ENCODE results near the gene TBX18. TPM values are rescaled to one million over a fixed set of nuclear protein-coding genes. Genes with fewer than 3 reads are reported as not detected.

TBX18 gene
- total RNA-seq, 1 experiment from 2014 or later, result 11.8 TPM

DNA sequence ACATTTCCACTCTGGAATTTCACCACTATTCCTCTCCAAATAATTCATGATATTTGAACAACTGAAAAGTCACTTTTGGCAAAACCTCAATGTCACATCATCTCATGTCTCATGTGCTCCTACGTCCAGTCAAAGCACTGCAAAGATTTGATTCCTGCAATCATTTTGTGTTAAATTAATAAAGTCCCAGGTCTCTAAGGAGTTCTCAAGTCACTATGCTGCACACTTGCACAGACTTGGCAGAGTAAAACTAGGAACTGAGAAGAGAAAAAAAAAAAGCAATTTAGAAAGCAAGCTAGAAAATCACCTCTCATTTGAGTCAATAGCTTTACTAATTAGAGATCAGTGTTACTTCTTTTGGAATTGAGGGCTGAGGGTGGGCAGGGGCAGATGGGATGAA is 11.2 kb downstream of the TBX18 start:
- DNase-seq (ENCODE audit: extremely low read depth, low read depth), result no peak

DNA sequence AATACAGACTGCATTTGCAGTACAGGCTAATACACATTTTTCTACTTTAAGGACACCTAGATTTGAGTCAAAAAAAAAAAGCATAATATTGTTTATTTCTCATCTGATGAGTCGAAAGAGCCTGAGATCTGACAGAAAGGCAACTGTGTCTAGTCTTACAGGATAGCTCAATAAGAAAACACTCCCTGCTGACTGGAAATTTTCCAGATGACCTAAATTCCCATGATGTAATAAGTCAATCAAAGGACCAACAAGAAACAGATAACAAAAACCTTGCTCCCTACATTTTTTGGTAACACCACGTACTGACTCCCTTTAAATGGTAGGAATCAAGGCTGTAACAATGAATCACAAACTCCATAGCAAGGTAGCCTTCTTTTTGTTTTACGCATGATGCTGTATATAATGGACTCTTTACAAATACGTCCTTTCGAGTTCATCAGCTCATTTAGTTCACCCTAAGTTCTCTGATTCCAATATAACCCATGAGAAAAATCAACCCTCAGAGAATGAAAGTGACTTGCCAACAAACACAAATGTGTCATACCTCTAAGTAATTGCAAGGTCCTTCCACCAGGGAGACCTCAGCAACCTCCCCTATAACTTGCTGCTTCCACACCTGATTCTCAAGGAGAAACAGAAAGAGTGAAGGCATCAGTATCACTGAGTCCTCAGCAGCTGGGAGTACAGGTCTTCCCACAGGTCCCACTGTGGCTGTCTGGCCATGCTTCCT is 12.1 kb downstream of the TBX18 start:
- DNase-seq (ENCODE audit: extremely low read depth, low read depth), result no peak

DNA sequence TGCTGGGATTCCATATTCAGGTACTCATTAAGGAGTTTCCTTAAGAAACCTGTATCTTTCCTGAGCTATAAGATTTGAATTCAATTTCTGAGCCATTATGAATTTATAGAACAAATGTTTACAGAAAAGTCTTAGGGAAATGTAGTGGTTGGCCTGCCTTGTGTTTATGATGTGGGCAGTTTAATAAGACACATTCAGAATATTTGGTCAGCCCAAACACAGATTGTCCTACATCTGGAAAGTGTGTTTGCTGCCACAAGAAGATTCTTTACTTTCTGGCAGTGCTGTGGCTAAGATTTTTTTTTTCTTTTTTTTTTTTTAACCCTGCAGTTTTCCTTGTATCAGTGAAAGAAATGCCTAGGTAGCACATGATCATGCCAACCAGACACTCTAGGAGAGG is 15.2 kb downstream of the TBX18 start:
- DNase-seq (ENCODE audit: extremely low read depth, low read depth), result no peak

- DNase-seq (ENCODE audit: extremely low read depth, low read depth), result no peak
Measured at GRCh38 chr6:84748376-84748775, 16.0 kb downstream of the TBX18 start.

GRCh38 chr6:84743616-84744015 is 20.8 kb downstream of the TBX18 start:
- no peak for DNase-seq (ENCODE audit: extremely low read depth, low read depth)

DNA sequence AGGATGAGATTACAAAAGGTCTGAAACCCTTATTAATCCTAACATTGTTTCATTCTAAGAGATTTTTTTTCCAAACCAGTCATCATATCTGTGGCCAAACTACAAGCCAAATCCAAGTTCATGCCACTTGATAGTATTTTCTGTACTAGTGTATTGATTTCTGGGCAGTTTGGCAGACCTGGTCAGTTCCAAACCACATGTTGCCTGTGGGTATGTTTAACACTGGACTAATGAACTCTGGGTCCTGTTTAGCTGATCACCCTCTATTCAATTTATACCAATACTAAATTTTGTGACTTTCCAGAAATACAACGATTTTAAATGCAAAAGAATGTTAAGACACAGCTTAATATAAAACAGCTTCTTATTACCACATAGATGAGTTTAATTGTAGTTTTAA is 24.0 kb downstream of the TBX18 start:
- DNase-seq (ENCODE audit: extremely low read depth, low read depth), result no peak

GRCh38 chr6:84739866-84740208 is 24.6 kb downstream of the TBX18 start:
- DNase-seq (ENCODE audit: extremely low read depth, low read depth), result no peak

GRCh38 chr6:84738996-84739865 is 25.2 kb downstream of the TBX18 start:
- no peak for DNase-seq (ENCODE audit: extremely low read depth, low read depth)

- DNase-seq (ENCODE audit: extremely low read depth, low read depth), result no peak
Measured at GRCh38 chr6:84733889-84734288, 30.5 kb downstream of the TBX18 start.

- DNase-seq (ENCODE audit: extremely low read depth, low read depth), result no peak
Measured at GRCh38 chr6:84731901-84732300, 32.5 kb downstream of the TBX18 start.

DNA sequence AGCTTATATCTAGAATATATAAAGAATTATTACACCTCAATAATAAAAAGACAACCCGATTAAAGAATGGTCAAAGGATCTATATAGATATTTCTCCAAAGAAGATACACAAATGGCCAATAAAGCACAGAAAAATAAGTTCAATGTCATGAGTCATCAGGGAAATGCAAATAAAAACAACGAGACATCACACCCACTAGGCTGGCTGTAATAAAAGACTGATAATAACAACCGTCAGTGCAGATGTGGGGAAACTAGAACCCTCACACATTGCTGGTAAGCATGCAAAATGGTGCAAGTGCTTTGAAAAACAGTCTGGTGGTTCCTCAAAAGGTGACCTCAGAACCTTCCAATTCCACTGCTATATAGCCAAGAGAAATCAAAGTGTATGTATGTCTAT is 33.0 kb downstream of the TBX18 start:
- no peak for DNase-seq (ENCODE audit: extremely low read depth, low read depth)

DNA sequence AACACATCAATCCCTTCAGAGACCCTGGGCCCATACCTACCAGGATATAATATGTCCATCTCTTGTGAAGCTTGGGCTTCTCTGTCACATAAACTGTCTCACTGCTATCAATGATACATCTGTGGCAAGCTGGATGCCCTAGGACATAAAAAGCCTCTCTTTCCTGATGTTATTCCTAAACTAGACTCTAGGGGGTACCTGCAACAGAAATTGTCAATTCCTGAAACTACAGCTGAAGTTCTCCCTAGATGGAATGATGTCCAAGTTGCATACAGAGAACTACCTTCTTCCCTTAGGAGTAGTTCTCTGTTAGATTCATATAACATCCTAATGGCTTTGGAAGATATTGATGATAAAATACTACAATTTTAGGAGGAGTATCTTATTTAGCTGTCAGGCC is 35.8 kb downstream of the TBX18 start:
- peak; percentile 2 for DNase-seq (ENCODE audit: extremely low read depth, low read depth)

- no peak for DNase-seq (ENCODE audit: extremely low read depth, low read depth)
Measured at GRCh38 chr6:84719152-84719551, 45.2 kb downstream of the TBX18 start.

DNA sequence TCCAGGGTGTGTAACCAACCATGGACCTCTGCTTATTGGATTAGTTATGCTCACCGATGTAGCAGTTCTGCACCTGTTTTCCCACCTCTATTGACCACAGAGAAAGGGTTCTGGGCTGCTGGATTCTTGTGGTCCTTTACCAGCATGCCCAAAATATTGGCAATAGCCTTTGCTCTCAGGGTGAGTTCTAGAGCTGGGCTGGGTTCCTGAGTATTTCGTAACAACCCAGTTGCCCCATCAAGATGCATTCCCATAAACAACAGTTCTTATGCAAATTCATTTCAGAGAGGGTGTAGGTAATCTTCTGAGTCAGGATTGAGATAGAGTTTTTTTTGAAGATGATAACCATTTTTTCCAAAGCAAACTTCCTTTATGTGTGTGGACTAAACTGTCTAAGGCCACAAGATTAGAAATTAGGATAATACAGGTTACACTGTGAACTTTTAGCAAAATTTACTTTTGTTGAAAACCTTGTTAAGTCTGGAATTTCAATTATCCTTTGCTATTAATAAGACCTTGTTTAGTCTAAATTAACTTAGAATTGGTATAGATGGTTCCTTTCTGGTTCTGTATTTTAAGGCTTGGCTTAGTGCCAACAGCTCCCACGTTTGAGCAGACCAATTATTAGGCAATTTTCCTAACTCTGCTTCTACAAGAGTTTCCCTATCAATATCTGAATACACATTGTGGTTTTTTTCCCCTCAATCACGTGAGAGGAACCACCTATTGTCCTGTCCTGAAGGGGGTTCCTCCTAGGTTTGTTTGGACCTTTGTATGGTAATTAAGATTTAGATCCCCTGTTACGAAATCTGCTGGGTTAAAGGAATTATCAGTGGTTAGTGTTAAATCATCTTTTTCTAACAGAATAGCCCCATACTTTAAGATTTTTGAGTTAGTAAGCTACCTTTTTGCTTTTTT is 46.1 kb downstream of the TBX18 start:
- no peak for DNase-seq (ENCODE audit: extremely low read depth, low read depth)

GRCh38 chr6:84709121-84709520 is 55.3 kb downstream of the TBX18 start:
- no peak for DNase-seq (ENCODE audit: extremely low read depth, low read depth)

GRCh38 chr6:84707171-84707570 is 57.2 kb downstream of the TBX18 start:
- DNase-seq (ENCODE audit: extremely low read depth, low read depth), result no peak

DNA sequence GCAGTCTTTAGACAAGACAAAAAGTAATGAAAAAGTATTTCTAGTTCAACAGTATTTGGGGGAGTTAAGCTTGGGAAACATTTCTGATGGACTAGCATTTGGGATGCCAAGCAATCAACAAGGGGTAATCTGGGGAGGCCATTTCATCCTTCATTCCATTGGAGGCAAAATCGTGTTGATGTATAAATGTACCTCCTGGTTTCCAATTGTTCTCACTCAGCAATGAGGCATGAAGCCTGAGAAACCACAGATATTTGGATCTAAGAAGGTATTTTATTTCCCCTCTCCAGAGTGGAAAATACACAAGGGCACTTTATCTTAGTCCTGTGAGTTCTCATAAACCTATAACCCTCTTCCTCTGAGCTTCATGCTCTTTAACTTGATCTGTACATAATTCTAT is 68.2 kb downstream of the TBX18 start:
- DNase-seq (ENCODE audit: extremely low read depth, low read depth), result no peak

GRCh38 chr6:84691978-84692623 is 72.3 kb downstream of the TBX18 start:
- DNase-seq (ENCODE audit: extremely low read depth, low read depth), result no peak

- DNase-seq (ENCODE audit: extremely low read depth, low read depth), result no peak
Measured at GRCh38 chr6:84688141-84688873, 76.1 kb downstream of the TBX18 start.

DNA sequence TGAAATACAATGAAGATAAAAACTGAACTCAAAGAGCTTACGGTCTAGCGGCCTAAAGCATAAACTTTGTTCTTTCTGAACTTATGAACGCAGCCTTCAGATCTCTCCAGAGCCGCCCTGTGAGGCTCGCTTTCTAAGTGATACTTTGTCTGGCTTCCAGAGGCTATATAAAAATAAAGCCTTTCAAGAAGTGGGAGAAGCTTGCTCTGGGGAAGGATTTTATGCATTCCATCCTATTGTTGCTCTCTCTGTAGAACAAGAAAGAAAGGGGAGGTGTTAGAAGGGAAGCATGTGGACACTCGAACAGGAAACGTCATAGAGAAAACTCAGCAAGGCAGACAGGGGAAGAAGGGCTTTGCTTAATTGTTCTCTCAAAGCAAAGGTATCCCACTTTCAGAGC is 77.0 kb downstream of the TBX18 start:
- DNase-seq (ENCODE audit: extremely low read depth, low read depth), result no peak

All from NCI-H460 (cell line).